ENCODE data around the gene RSPH3.

- no peak for TF ChIP-seq CTCF (conservative IDR thresholded peaks at IDR 0.05)
- TF ChIP-seq ZFX (IDR thresholded peaks at IDR 0.05): no peak
Measured at GRCh38 chr6:159005436-159005835, 5.4 kb upstream of the RSPH3 start.

Data from C4-2B (cell line).